ENCODE data around the gene SBK1.
"Not testable (repeated sequence)": the region's sequence is repeated elsewhere in the genome, so short reads cannot be mapped to it uniquely, and the experiment has no call there.

Gene SBK1

GRCh38 chr16:28308794-28309584, 16.7 kb downstream of the SBK1 start:
- no peak for DNase-seq (ENCODE audit: low spot score)

- no peak for DNase-seq (ENCODE audit: low spot score)
These were observed 17.5 kb downstream of the SBK1 start for GRCh38 chr16:28309811-28310311.

- DNase-seq (ENCODE audit: low spot score) = no peak
These were observed 18.5 kb downstream of the SBK1 start for GRCh38 chr16:28310796-28311195.

- no peak for DNase-seq (ENCODE audit: low spot score)
These were observed 19.1 kb downstream of the SBK1 start for GRCh38 chr16:28311413-28311812.

- no peak for DNase-seq (ENCODE audit: low spot score)
These were observed 19.6 kb downstream of the SBK1 start for GRCh38 chr16:28311913-28312312.

GRCh38 chr16:28312327-28312726, 20.0 kb downstream of the SBK1 start:
- DNase-seq (ENCODE audit: low spot score) = no peak

- DNase-seq (ENCODE audit: low spot score) = no peak
These were observed 21.3 kb downstream of the SBK1 start for GRCh38 chr16:28313587-28313986.

GRCh38 chr16:28316054-28316453, 23.7 kb downstream of the SBK1 start:
- DNase-seq (ENCODE audit: low spot score) = no peak

GRCh38 chr16:28317040-28317880, 24.9 kb downstream of the SBK1 start:
- peak; percentile 81 for DNase-seq (ENCODE audit: low spot score)

GRCh38 chr16:28318042-28318744, 25.9 kb downstream of the SBK1 start:
- DNase-seq (ENCODE audit: low spot score) = no peak

- DNase-seq (ENCODE audit: low spot score) = no peak
These were observed 27.2 kb downstream of the SBK1 start for GRCh38 chr16:28319476-28320022.

GRCh38 chr16:28320023-28320561, 27.8 kb downstream of the SBK1 start:
- no peak for DNase-seq (ENCODE audit: low spot score)

- no peak for DNase-seq (ENCODE audit: low spot score)
These were observed 28.4 kb downstream of the SBK1 start for GRCh38 chr16:28320741-28321140.

- DNase-seq (ENCODE audit: low spot score) = peak; percentile 71
These were observed 29.5 kb downstream of the SBK1 start for GRCh38 chr16:28321700-28322411.

GRCh38 chr16:28324235-28324886, 32.0 kb downstream of the SBK1 start:
- DNase-seq (ENCODE audit: low spot score) = no peak

GRCh38 chr16:28324887-28325279, 32.6 kb downstream of the SBK1 start:
- DNase-seq (ENCODE audit: low spot score) = no peak

GRCh38 chr16:28326881-28327610, 34.7 kb downstream of the SBK1 start:
- peak; percentile 80 for DNase-seq (ENCODE audit: low spot score)

GRCh38 chr16:28330232-28330631, 37.9 kb downstream of the SBK1 start:
- peak; percentile 72 for DNase-seq (ENCODE audit: low spot score)

GRCh38 chr16:28330981-28331380, 38.7 kb downstream of the SBK1 start:
- DNase-seq (ENCODE audit: low spot score) = not testable (repeated sequence)

GRCh38 chr16:28332632-28333031, 40.3 kb downstream of the SBK1 start:
- not testable (repeated sequence) for DNase-seq (ENCODE audit: low spot score)

Data from ecto neural progenitor cell (in vitro differentiated cells).